Lung (tissue), 13 donors: Measurements from ENCODE around the gene HAX1. TPM values are rescaled to one million over a fixed set of nuclear protein-coding genes. Genes with fewer than 3 reads are reported as not detected.

Experiments
- ATAC-seq: fragments of 200-7000 bp; cut with Tn5 transposase; one replicate; pipeline ENCODE4 v1.9.1; 2020; ENCODE audit warnings: moderate number of reproducible peaks; ENCODE audit not compliant: insufficient read depth, low FRiP score
- DNase-seq, 3 donors: peaks; one replicate each; pipeline ENCODE4 v3.0.0-alpha.2; 2013 to 2017
- H3K27ac ChIP-seq, 2 donors: one replicate each; pipeline ENCODE4 v1.5.1; 2013; ENCODE audit warnings: mild to moderate bottlenecking in 2 of 2, moderate library complexity in 2 of 2, control low read depth in 1 of 2, inconsistent platforms in 1 of 2, low read depth in 1 of 2, low read length in 1 of 2
- H3K27me3 ChIP-seq, 3 donors: one replicate each; pipeline ENCODE4 v1.5.1; 2013; ENCODE audit warnings: low read length in 2 of 3; ENCODE audit not compliant: control insufficient read depth in 3 of 3, insufficient read depth in 3 of 3
- H3K36me3 ChIP-seq, 4 donors: one replicate each; pipeline ENCODE4 v1.5.1; 2013; ENCODE audit warnings: low read length in 4 of 4, mild to moderate bottlenecking in 1 of 4, moderate library complexity in 1 of 4; ENCODE audit not compliant: control insufficient read depth in 4 of 4, insufficient read depth in 4 of 4
- H3K4me1 ChIP-seq, 5 donors: one replicate each; pipeline ENCODE4 v1.5.1; 2013; ENCODE audit warnings: low read length in 5 of 5, mild to moderate bottlenecking in 2 of 5, moderate library complexity in 1 of 5; ENCODE audit not compliant: control insufficient read depth in 5 of 5, insufficient read depth in 5 of 5
- H3K4me3 ChIP-seq: one replicate; pipeline ENCODE4 v1.5.1; 2013; ENCODE audit warnings: mild to moderate bottlenecking, control low read depth, moderate library complexity
- H3K9ac ChIP-seq, 2 donors: one replicate each; pipeline ENCODE4 v1.5.1; 2013; ENCODE audit warnings: low read length in 2 of 2, control low read depth in 1 of 2; ENCODE audit not compliant: insufficient read depth in 1 of 2
- H3K9me3 ChIP-seq, 4 donors: one replicate each; pipeline ENCODE4 v1.5.1; 2013; ENCODE audit warnings: low read length in 3 of 4, mild to moderate bottlenecking in 1 of 4, moderate library complexity in 1 of 4; ENCODE audit not compliant: control insufficient read depth in 4 of 4, insufficient read depth in 3 of 4
- whole genome bisulfite sequencing, 2 donors: extraction: QIAGEN DNeasy Blood & Tissue Kit; methylation state at CpG; one replicate each; pipeline ENCODE4 v1.1.7; 2013; 5-methylcytosine and 5-hydroxymethylcytosine counted together
- polyA plus RNA-seq, 2 donors: library from polyadenylated mRNA; stranded (reverse); fragments of 200-250 nt; gene quantifications; one replicate each; pipeline ENCODE4 v1.2.1, GENCODE V29; 2013
- small RNA-seq: library from RNA; depleted of rRNA; stranded (forward); fragments of <200 nt; gene quantifications from one replicate; pipeline ENCODE3, GENCODE V24; 2014; ENCODE audit warnings: low replicate concordance
- total RNA-seq, 2 donors: library from RNA; depleted of rRNA in 1 of 2; stranded (reverse); fragments of >200 nt in 1 of 2; gene quantifications; one replicate each; pipeline ENCODE4 v1.2.1, GENCODE V29; 2014 to 2021
- TF ChIP-seq, protein P1 (sequence below): IDR thresholded peaks from 2 replicates; pipeline ENCODE4 v1.5.1; 2012; ENCODE audit warnings: mild to moderate bottlenecking; ENCODE audit errors: control extremely low read depth, extremely low read depth
- donor health status: control.
- donor health status: control.
- donor health status: Bipolar disorder and iron deficiency.
- donor health status: healthy.
- donor health status: DM: yes; HTN: yes; CAD: no.

The HAX1 gene
- total and polyA plus RNA-seq, 4 donors, result 42.7 to 168 (median 89.5) TPM

DNA sequence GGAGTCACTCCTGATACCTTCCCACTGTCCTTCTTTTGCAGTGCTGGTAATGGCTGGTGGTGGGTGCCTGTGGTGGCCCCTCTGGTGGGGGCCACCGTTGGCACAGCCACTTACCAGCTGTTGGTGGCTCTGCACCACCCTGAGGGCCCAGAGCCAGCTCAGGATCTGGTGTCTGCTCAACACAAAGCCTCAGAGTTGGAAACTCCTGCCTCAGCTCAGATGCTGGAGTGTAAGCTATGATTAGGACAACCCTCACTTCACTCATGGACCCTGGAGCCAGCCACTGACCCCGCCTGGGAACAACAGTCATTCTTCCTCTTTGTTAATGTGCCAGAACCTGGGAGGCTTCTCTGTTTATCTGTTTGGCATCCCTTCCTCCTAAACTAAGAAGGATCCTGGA lies 51.8 kb downstream of the HAX1 start:
- H3K27ac ChIP-seq, result peak overlapping the region in 1 of 2 donors; percentile 20
- H3K4me1 ChIP-seq, result peaks cover 8 to 29% (median 18%) of the 10 kb centered on the region in 5 donors
- no peak overlapping the region for H3K4me3 ChIP-seq
- DNase-seq (no peak), ATAC-seq (no peak)
- H3K27me3 ChIP-seq, result no peaks in the 10 kb centered on the region
- TF ChIP-seq, protein P1, sequence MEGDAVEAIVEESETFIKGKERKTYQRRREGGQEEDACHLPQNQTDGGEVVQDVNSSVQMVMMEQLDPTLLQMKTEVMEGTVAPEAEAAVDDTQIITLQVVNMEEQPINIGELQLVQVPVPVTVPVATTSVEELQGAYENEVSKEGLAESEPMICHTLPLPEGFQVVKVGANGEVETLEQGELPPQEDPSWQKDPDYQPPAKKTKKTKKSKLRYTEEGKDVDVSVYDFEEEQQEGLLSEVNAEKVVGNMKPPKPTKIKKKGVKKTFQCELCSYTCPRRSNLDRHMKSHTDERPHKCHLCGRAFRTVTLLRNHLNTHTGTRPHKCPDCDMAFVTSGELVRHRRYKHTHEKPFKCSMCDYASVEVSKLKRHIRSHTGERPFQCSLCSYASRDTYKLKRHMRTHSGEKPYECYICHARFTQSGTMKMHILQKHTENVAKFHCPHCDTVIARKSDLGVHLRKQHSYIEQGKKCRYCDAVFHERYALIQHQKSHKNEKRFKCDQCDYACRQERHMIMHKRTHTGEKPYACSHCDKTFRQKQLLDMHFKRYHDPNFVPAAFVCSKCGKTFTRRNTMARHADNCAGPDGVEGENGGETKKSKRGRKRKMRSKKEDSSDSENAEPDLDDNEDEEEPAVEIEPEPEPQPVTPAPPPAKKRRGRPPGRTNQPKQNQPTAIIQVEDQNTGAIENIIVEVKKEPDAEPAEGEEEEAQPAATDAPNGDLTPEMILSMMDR, result no peak
- 72 to 80% methylated on average over 2 of the region's 2 CpGs for WGBS, 2 donors
- no peaks in the 10 kb centered on the region for H3K36me3 ChIP-seq
- H3K9ac ChIP-seq, result no peak overlapping the region
- no peaks in the 10 kb centered on the region for H3K9me3 ChIP-seq

DNA sequence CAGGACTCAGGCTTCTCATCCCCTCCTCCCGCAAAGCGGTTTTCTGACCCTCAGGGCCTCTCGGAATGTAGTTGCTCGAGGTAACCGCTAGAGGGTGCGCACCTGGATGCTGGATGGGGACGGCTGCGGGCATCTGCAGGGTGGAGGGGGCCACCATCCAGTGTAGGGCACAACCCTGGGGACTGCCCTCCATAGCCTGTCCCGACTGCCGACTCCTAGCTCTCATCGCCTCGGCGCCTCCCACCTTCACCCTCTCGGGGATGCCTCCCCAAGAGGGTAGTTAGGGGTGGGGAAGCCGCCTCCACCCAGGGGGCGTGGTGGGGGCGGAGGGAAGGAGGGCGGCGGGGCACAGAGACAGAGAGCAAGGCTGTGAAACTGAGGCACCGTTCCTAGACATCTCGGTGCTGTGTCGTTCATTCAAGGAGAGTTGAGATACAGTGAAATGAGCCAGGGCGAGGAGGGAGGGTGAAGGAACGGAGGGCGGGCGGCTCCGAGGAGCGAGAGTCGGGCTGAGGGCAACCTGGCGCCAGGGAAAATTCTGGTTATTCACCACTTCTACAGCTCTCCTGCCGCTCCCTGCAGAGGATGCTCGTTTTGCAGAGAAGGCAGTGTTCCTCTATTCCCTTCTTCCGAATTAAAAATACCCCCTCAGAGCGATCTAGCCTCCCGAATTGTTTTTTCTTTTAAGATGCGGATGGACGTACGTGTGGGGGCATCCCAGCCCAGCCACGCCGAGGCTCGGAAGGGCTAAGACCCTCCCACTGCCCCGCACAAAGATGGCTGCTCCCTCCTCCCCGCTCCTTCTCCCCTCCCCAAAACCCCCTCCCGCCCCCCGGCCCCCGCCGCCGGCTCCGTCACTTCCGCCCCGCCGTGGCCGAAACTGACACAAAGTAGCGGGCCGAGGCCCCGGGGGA lies 52.5 kb downstream of the HAX1 start, which contains the start of gene ATP8B2:
Gene ATP8B2, plus strand, starts transcription at position 857 of the 914 bp plus-strand sequence. CDS start 2,617 bp downstream, outside the sequence.
- Histone ChIP-seq H3K4me1 (peaks cover 8 to 29% (median 18%) of the 10 kb centered on the region in 5 donors), H3K4me3 (peak within 1 kb of the TSS; percentile 58), H3K27me3 (no peaks in the 10 kb centered on the region), H3K36me3 (no peaks in the 10 kb centered on the region), H3K9me3 (no peaks in the 10 kb centered on the region), H3K27ac (peak within 1 kb of the TSS; percentile 82 to 89), H3K9ac (peak within 1 kb of the TSS in 1 of 2 donors; percentile 76)
- DNase-seq, result peak; percentile 91 to 95 (median 91)
- ATAC-seq, result peak; percentile 54
- TF ChIP-seq, protein P1, result peak; percentile 71
- 1% methylated on average over 54 to 56 of the region's 56 CpGs for WGBS, 2 donors

Small RNA genes within 50 kb of the gene (small RNA-seq; reads per million reads assigned to genes)
- gene RF00273 (not detected), gene RNU6-121P (not detected), gene RNU6-239P (not detected), gene SNORA58B (not detected)

Other genes with a start within 250 kb of the HAX1 start
- under 1 TPM; 0.09 to 0.26 TPM for gene NUP210L, start 117.6 kb upstream of the HAX1 start, total RNA-seq
- under 1 TPM; 0.03 to 0.08 TPM for gene NUP210L, start 117.6 kb upstream of the HAX1 start, polyA plus RNA-seq
- 100 to 1,000 TPM; 164 to 433 TPM for gene TPM3, start 80.5 kb upstream of the HAX1 start, total RNA-seq
- gene TPM3, start 80.5 kb upstream of the HAX1 start, polyA plus RNA-seq, result 100 to 1,000 TPM; 178 to 482 TPM
- 1 to 10 TPM; 3.2 to 5.4 TPM for gene CFAP141, start 66.3 kb upstream of the HAX1 start, total RNA-seq
- 1 to 10 TPM; 3.7 to 8.4 TPM for gene CFAP141, start 66.3 kb upstream of the HAX1 start, polyA plus RNA-seq
- 100 to 1,000 TPM; 126 to 147 TPM for gene UBAP2L, start 51.7 kb upstream of the HAX1 start, total RNA-seq
- gene UBAP2L, start 51.7 kb upstream of the HAX1 start, polyA plus RNA-seq, result 10 to 100 TPM; 67.3 to 84.2 TPM
- gene AQP10, start 48.5 kb downstream of the HAX1 start, total RNA-seq, result under 1 TPM; 0.31 to 0.64 TPM
- 1 to 10 TPM in 1 of 2 donors, under 1 TPM in 1; 0.28 to 1.4 TPM for gene AQP10, start 48.5 kb downstream of the HAX1 start, polyA plus RNA-seq
- gene ATP8B2, start 52.9 kb downstream of the HAX1 start, total RNA-seq, result 10 to 100 TPM; 43.7 to 45.1 TPM
- 10 to 100 TPM; 10.3 to 21.4 TPM for gene ATP8B2, start 52.9 kb downstream of the HAX1 start, polyA plus RNA-seq
- 10 to 100 TPM; 33.2 to 79.7 TPM for gene IL6R, start 132.7 kb downstream of the HAX1 start, total RNA-seq
- 10 to 100 TPM; 12.3 to 30.8 TPM for gene IL6R, start 132.7 kb downstream of the HAX1 start, polyA plus RNA-seq
- 1 to 10 TPM; 1.9 to 8.5 TPM for gene TDRD10, start 229.6 kb downstream of the HAX1 start, total RNA-seq
- 10 to 100 TPM in 1 of 2 donors, 1 to 10 TPM in 1; 6.1 to 12.6 TPM for gene TDRD10, start 229.6 kb downstream of the HAX1 start, polyA plus RNA-seq
- gene SHE, start 229.8 kb downstream of the HAX1 start, total RNA-seq, result 10 to 100 TPM; 25.3 to 33.5 TPM
- gene SHE, start 229.8 kb downstream of the HAX1 start, polyA plus RNA-seq, result 10 to 100 TPM; 15.1 to 16.8 TPM